KMS-11 (cell line): Measurements from ENCODE around the gene FGFR4.

Source experiments
- H2AFZ ChIP-seq: fragments of 200-600 bp; sonication (generic); 2 replicates; pipeline ENCODE4 v1.6.1; 2016; ENCODE audit warnings: antibody characterized with exemption, mixed run types, low read depth
- H3K27ac ChIP-seq: fragments of 200-600 bp; sonication (generic); 2 replicates; pipeline ENCODE4 v1.6.1; 2016; ENCODE audit warnings: mild to moderate bottlenecking, mixed run types
- H3K27me3 ChIP-seq: fragments of 200-600 bp; sonication (generic); 2 replicates; pipeline ENCODE4 v1.6.1; 2017; ENCODE audit warnings: mild to moderate bottlenecking, low read depth, mixed run types, moderate library complexity; ENCODE audit not compliant: insufficient read depth
- H3K36me3 ChIP-seq: fragments of 200-600 bp; sonication (generic); 2 replicates; pipeline ENCODE4 v1.6.1; 2017; ENCODE audit warnings: mild to moderate bottlenecking, mixed run types; ENCODE audit not compliant: insufficient read depth
- H3K4me1 ChIP-seq: fragments of 200-600 bp; sonication (generic); 2 replicates; pipeline ENCODE4 v1.6.1; 2016; ENCODE audit warnings: mild to moderate bottlenecking, low read depth, mixed run types; ENCODE audit not compliant: poor library complexity, severe bottlenecking
- H3K4me2 ChIP-seq: fragments of 200-600 bp; sonication (generic); 2 replicates; pipeline ENCODE4 v1.7.0; 2016; ENCODE audit warnings: mild to moderate bottlenecking, mixed run types
- H3K4me3 ChIP-seq: fragments of 200-600 bp; sonication (generic); IDR thresholded peaks from 2 replicates; pipeline ENCODE4 v1.6.1; 2017; ENCODE audit warnings: low read depth, low read length, mixed read lengths; ENCODE audit not compliant: insufficient read depth
- H3K79me2 ChIP-seq: fragments of 200-600 bp; sonication (generic); 2 replicates; pipeline ENCODE4 v1.6.1; 2016; ENCODE audit warnings: low read depth, mixed run types; ENCODE audit not compliant: insufficient read depth
- H3K9ac ChIP-seq: fragments of 200-600 bp; sonication (generic); 2 replicates; pipeline ENCODE4 v1.6.1; 2016; ENCODE audit warnings: mild to moderate bottlenecking, mixed run types
- H4K20me1 ChIP-seq: fragments of 200-600 bp; sonication (generic); 2 replicates; pipeline ENCODE4 v1.6.1; 2016; ENCODE audit warnings: mild to moderate bottlenecking, mixed run types; ENCODE audit not compliant: insufficient read depth
- TF ChIP-seq, protein P1 (sequence below): fragments of 200-600 bp; sonication (generic); conservative IDR thresholded peaks from 2 replicates; pipeline ENCODE4 v1.6.1; 2017; ENCODE audit warnings: low read depth, mild to moderate bottlenecking, antibody characterized with exemption, low read length, moderate library complexity, mixed read lengths

FGFR4 gene

DNA sequence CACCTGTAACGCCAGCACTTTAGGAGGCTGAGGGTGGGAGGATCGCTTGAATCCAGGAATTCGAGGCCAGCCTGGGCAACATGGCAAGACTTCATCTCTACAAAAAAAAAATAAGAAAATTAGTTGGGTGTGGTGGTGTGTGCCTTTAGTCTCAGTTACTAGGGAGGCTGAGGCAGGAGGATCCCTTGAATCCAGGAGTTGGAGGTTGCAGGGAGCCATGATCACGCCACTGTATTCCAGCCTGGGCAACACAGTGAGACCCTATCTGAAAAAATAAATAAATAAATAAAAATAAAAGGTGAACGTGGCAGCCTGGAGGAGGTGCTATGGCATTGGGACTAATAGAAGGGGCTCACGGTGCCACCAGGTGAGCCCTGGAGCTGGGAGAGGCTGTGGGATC, 7.1 kb downstream of the FGFR4 start:
- no peaks in the 10 kb centered on the region for H3K36me3 ChIP-seq
- no peaks in the 10 kb centered on the region for H3K27me3 ChIP-seq
- TF ChIP-seq, protein P1, sequence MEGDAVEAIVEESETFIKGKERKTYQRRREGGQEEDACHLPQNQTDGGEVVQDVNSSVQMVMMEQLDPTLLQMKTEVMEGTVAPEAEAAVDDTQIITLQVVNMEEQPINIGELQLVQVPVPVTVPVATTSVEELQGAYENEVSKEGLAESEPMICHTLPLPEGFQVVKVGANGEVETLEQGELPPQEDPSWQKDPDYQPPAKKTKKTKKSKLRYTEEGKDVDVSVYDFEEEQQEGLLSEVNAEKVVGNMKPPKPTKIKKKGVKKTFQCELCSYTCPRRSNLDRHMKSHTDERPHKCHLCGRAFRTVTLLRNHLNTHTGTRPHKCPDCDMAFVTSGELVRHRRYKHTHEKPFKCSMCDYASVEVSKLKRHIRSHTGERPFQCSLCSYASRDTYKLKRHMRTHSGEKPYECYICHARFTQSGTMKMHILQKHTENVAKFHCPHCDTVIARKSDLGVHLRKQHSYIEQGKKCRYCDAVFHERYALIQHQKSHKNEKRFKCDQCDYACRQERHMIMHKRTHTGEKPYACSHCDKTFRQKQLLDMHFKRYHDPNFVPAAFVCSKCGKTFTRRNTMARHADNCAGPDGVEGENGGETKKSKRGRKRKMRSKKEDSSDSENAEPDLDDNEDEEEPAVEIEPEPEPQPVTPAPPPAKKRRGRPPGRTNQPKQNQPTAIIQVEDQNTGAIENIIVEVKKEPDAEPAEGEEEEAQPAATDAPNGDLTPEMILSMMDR: no peak
- no peak overlapping the region for H3K9ac ChIP-seq
- no peaks in the 10 kb centered on the region for H3K79me2 ChIP-seq
- no peak overlapping the region for H3K4me2 ChIP-seq
- H3K4me1 ChIP-seq: no peaks in the 10 kb centered on the region
- H2AFZ ChIP-seq: no peak overlapping the region
- H3K27ac ChIP-seq: no peak overlapping the region
- no peak overlapping the region for H3K4me3 ChIP-seq
- H4K20me1 ChIP-seq: no peaks in the 10 kb centered on the region

- Histone ChIP-seq H3K4me2 (no peak overlapping the region), H3K79me2 (no peaks in the 10 kb centered on the region)
These were observed 7.7 kb downstream of the FGFR4 start for GRCh38 chr5:177094224-177095087.

GRCh38 chr5:177095088-177095669, 8.5 kb downstream of the FGFR4 start:
- H3K27ac ChIP-seq: no peak overlapping the region
- H3K9ac ChIP-seq: no peak overlapping the region
- H4K20me1 ChIP-seq: no peaks in the 10 kb centered on the region
- TF ChIP-seq, protein P1: no peak
- no peaks in the 10 kb centered on the region for H3K27me3 ChIP-seq
- H3K79me2 ChIP-seq: no peaks in the 10 kb centered on the region
- H3K36me3 ChIP-seq: no peaks in the 10 kb centered on the region
- H3K4me2 ChIP-seq: no peak overlapping the region
- H3K4me1 ChIP-seq: no peaks in the 10 kb centered on the region
- H2AFZ ChIP-seq: no peak overlapping the region
- H3K4me3 ChIP-seq: no peak overlapping the region

More at GRCh38 chr5:177094224-177095087, 7.7 kb downstream of the FGFR4 start:
- Histone ChIP-seq H3K27me3 (no peaks in the 10 kb centered on the region), H2AFZ (no peak overlapping the region), H3K27ac (no peak overlapping the region), H3K9ac (no peak overlapping the region), H3K36me3 (no peaks in the 10 kb centered on the region), H3K4me1 (no peaks in the 10 kb centered on the region), H3K4me3 (no peak overlapping the region), H4K20me1 (no peaks in the 10 kb centered on the region)
- TF ChIP-seq, protein P1: no peak

DNA sequence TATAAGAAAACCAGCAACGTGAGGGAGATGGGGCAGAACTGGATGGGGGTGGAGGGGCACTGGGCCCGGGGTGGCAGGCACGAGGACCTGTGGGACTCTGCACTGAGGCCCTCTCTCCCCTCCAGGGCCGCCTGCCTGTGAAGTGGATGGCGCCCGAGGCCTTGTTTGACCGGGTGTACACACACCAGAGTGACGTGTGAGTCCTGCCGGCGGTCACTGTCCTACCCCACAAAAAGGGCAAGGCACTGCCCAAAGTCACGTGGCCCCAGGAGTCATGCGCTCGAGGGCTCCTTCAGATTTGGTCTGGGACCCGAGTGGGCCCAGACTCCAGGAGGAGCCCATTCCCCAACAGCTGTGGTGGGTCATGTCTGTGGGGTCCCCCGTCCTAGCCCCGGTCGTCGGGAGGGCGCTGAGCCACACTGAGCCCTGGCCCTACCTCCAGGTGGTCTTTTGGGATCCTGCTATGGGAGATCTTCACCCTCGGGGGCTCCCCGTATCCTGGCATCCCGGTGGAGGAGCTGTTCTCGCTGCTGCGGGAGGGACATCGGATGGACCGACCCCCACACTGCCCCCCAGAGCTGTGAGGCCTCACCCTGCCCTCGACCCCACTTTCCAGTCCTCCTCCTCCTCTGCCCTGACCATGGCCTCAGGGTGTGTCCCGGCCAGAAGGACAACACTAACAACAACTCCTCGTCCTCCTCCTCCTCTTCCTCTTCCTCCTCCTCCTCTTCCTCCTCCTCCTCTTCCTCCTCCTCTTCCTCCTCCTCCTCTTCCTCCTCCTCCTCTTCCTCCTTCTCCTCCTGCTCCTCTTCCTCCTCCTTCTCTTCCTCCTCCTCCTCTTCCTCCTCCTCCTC, 9.7 kb downstream of the FGFR4 start:
- H3K4me3 ChIP-seq: no peak overlapping the region
- TF ChIP-seq, protein P1: no peak
- H3K27ac ChIP-seq: no peak overlapping the region
- H4K20me1 ChIP-seq: no peaks in the 10 kb centered on the region
- H3K79me2 ChIP-seq: no peaks in the 10 kb centered on the region
- H3K4me1 ChIP-seq: no peaks in the 10 kb centered on the region
- H3K4me2 ChIP-seq: no peak overlapping the region
- H3K27me3 ChIP-seq: no peaks in the 10 kb centered on the region
- H3K36me3 ChIP-seq: no peaks in the 10 kb centered on the region
- no peak overlapping the region for H3K9ac ChIP-seq
- H2AFZ ChIP-seq: no peak overlapping the region
